GM18870 (cell line): Measurements from ENCODE around the gene TMEM167B.

Experiments used
- ATAC-seq: cut with Tn5 transposase; IDR thresholded peaks from one replicate; pipeline ENCODE4 v1.9.1; 2021; ENCODE audit warnings: moderate library complexity; ENCODE audit not compliant: unreplicated experiment

The TMEM167B gene

DNA sequence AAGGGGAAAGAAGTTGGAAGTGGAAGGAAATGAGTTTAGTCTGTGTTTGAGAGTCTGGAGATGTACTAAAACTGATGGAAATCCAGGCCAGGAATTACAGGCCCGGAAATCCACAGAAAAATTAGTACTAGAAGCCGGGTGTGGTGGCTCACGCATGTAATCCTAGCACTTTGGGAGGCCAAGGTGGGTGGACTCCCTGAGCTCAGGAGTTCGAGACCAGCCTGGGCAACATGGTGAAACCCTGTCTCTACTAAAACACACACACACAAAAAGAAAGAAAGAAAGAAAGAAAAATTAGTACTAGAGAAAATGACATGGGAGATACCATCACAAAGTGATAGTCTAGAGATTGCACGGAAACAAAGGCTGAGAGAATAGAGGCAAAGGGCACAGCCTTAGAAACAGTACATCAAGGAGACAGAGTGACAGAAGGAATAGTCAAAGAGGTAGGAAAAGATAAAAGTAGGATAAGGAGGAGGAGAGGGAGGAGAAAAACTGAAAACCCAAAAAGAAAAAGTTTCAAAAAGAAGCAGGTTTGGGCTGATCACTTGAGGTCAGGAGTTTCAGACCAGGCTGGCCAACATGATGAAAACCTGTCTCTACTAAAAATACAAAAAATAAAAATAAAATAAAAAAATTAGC, 10.0 kb upstream of the TMEM167B start:
- no peak for ATAC-seq

DNA sequence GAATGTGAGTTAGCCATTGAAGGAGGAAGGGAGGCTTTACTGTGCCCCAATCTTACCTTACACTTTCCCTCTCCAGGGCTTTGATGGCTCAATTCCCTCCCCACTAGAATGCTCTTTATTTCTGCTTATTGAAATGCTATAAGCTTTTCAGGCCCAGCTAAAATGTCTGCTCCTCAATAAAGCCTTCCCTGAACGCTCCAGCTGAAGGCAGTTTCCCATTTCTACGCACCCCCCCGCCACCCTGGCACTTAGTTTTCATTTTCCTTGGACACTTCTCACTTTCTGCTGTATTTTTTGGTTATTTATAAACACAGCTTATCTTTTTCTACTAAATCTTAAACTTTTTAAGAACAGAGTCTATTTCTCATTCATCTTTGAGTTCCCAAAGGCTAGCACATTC, 7.1 kb upstream of the TMEM167B start:
- ATAC-seq = no peak

DNA sequence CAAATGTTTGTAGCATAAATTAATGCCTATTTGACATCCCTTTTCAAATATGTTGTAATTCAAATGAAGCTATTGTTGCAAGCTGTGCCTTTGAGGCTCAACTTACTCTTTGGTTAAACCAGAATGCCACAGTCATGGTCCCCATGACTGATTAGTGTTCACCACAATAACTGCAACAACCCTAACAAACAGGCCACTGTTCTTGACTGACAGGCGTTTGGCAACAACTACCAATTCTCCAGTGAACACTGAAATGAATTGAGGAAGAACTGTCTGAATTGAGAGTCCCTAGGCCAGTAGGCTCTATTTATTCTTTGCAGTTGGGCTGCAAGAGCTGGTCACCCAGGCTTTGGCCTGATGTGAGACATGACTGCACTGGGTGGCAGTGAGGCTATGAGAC, 6.6 kb upstream of the TMEM167B start:
- no peak for ATAC-seq

DNA sequence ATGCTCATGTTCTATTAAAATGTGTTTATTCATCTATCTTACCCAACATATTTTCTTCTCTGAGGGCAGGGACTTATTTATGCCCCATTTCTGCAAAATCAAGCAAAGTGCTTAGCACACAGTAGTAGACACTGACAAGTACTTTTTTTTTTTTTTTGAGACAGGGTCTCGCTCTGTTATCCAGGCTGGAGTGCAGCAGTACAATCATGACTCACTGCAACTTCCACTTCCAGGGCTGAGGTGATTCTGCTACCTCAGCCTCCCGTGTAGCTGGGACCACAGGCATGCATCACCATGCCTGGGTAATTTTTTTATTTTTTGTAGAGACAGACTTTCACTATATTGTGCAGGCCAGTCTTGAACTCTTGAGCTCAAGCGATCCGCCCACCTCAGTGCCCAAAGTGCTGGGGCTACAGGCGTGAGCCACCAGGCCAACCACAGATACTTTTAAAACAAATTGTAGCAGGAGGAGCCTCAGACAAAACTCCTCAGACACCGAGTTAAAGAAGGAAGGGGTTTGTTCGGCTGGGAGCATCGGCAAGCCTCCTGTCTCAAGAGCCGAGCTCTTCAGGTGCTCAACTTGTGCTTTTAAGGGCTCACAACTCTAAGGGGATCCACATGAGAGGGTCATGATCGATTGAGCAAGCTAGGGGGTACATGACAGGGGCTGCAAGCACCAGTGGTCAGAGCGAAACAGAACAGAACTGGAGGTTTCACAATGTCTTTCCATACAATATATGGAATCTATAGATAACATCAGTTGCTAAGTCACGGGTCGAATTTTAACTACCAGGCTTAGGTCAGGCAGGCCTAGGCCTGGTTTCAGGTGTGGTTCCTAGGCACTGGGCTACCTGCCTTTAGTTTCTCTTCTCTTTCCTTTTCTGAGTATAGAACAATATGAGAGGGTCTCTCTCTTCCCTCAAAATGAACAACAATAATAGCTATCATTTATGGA, 5.7 kb upstream of the TMEM167B start:
- no peak for ATAC-seq

DNA sequence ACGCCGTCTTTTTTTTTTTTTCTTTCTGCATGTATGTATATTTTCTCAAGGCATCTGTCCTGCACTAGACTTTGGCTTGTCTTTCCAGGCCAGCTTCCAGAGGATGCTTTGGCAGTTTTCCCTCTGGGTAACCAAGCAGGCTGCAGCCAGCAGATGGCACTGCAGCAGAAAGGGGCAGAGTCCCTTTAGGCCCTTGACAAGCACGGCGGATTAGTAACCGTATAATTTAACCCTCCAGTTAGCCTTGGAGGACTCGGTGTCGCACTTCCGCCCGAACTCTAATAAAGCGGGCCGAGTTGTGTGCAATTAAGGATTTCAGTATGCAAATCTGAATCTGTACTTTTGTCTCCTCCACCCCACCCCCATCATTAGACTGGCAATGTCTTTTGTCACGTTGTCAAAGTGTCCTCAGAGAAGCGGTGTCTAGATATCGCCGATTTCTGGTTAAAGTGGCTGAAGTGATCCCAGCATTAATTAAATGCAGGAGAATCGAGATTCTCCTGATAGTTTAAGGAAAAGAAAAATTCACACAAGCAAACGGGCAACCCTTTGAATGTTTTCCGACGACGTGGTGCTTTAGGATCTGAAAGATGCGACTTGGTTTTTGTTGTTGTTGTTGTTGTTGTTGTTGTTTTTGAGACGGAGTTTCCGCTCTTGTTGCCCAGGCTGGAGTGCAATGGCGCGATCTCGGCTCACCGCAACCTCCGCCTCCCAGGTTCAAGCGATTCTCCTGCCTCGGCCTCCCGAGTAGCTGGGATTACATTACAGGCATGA, 1.1 kb upstream of the TMEM167B start:
- ATAC-seq = no peak

DNA sequence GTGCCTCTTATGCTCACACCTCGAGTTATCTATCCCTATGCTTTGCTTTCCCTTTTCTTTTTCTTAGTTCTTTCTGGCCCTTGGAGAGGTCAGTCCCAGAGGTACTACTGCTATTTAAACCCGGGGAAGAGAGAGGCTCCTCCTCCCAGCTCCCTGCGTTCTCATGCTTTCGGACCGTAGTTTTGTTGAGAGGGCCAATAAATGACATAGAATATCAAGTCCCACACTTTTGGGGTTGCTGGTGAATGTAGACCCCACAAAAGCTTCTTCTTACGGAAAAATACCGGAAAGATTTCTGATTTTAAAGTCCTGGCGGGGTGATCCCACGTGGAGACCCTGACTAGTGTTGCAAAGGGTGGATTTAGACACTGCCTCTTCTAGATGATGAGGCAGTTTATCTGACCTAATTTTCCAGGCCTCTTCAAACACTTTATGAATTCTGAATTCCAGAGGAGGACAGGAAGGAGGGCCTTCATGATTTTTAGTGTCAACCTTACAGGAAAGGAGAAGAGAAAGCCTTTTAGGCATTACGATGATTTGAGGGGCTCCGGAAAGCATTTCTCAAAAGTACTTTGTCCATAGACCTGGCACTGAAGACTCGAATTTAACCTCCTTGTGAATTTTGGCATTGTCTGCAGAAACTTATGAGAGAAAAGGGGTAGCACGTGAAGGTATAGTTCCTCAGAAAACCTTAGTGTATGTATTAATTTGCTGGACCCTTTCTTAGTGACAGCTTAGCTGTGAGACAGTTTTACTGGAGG, 694 bp downstream of the TMEM167B start:
- ATAC-seq = peak; percentile 36

DNA sequence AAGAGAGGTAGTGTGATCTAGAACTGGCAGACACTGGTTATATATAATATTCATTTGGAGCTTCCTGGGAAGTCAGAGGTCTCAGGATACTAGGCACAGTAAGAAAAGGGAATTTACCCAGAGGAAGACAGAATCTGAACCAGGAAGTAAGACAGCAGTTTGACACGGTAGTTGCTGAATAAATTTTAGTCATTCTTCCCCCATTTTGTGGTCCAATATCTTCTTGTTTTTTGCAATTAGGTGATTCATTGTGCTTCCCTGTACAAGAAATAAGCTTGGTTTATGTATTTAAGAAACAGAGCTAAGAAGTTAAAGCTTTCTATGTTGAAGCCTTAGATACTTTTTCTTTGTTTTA, 1.3 kb downstream of the TMEM167B start:
- no peak for ATAC-seq

DNA sequence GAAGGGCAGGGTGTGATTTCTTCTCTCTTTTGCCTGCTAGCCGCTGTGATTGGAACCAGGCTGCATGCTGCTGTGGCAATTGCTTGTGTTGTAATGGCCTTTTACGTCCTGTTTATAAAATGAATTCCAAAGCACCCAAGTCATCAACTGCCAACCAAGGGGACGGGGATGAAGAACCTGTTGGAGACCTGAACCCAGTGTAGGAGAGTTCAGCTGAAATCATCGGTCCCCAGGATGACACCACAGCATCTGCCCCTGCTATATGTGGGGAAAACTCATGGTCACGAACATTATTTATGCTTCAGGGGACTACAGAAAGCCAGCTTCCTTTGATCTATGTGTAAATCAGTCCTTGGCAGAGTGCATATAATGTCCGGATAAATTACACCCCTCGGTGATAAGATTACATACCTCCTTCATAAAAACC, 3.8 kb downstream of the TMEM167B start:
- no peak for ATAC-seq

DNA sequence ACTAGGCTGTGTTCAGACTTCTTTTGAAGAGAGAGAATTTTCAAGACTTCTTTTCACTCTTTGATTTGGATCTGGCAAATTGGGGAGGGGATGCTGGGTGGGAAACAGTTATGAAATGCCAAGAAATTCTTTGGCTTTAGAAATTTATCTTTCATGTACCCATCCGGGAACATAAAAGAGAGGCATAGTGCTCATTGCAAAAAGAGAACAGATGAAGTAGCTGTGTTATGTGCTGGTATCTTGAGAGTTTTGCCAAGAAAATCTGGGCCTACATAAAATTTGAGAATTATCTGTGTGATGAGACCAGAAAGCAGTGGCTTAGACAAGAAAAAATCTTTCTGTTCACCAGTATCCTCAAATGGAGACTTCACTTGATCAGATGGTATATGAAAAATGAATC, 4.3 kb downstream of the TMEM167B start:
- no peak for ATAC-seq

DNA sequence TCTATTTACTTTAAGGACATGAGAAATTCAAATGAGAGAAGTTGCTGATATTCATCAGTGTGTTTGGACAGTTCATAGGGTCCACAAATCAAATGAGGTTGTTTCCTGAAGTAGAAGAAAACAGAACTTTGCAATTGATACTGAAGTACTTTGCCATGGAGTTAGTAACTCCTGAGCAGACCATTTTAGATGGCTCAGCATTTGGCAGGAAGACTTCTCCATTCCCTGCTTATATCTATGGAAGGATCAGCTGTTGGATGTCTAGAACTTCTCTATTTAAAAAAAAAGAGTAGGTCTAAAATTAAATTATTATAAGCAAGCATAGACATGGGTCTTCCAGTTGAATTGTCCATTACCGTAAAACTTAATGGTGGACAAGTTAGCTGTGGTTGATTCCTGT, 5.1 kb downstream of the TMEM167B start:
- ATAC-seq = no peak

DNA sequence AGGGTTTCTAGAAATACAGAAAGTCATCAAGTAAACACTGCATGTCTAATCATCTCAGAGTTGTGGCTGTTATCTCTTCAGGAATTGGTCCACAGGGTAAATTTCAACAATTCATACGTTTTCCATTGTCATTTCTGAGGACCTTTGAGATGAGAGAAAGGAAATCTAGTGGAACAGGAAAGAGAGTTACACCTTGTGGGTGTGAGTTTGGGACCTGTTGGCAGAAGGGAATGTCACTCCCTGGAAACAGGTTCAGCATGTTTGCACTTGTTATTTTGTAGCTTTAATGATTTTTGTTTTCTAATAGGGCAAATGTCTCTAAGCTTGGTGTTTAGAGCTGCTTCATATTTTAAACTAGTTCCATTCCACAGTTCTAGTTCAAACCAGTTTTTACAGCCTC, 5.6 kb downstream of the TMEM167B start:
- no peak for ATAC-seq

DNA sequence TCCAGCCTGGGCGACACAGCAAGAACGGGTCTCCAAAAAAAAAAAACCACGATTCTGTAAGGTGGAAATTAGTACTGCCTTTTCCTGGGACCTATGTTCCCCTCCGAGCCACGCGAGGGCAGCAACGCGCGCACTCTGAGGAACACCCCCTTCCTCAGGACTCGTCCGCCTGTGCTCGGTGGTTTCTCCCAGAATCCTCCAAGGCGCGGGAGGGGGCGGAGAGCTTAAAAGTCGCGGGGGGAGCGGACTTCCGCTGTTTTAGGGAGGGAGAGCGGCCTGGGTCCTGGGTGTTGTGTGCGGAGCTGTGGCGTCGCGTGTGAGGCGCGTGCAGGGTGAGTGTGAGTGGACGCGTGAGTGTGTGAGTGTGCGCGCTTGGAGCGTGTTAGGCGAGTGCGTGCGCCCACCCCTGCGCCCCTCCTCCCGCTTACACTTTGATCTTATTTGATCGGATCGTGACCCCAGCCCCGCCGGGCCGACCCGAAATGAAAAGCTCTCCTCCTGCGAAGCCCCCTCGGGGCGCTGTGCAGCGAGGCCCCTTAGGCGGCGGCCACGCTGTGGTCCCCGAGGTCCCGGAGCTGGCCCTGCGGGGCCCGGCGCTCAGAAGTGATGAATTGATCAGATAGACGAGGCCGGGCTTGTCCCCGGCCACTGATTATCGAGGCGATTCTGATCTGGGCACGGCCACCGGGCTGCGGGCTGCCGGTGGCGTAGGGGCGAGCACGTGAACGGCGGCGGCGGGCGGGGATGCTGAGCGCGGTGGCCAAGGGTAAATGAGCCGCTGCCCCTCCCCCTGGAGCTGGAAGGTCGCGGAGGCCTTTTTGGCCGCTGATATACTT, 9.6 kb downstream of the TMEM167B start:
- peak; percentile 68 for ATAC-seq

DNA sequence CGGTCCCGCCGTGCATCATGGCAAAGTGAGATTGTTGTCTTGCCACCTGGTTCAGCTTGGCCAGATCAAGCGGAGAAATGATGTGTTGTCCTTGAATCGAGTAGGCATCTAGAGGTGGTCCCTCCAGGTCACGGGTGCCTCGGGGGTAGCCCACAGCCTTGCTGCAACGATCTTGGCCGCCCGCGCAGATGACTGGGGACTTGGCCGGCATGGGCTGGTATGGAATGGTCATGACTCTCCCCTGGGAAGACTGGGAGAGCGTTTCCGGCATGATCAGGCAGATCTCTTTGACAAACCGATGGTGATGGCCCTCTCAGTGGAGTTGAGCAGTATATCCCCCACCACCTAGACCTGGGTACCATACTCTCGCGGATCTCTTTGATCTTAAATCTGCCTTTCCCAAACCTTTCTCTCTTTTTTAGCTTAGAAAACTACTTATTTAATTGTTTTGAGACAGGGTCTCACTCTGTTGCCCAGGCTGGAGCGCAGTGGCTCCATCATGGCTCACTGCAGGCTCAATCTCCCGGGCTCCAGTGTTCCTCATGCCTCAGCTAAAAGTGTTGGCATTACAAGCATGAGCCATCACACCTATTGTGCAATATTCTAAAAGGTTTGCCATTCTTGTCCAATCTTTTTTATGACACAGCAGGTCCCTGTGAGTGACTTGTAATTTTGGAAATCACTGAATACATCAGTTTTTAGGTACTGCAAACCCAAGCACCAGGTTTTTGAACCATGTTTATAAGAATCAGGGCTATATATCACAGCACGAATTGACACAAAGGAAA, 14.0 kb downstream of the TMEM167B start:
- no peak for ATAC-seq

DNA sequence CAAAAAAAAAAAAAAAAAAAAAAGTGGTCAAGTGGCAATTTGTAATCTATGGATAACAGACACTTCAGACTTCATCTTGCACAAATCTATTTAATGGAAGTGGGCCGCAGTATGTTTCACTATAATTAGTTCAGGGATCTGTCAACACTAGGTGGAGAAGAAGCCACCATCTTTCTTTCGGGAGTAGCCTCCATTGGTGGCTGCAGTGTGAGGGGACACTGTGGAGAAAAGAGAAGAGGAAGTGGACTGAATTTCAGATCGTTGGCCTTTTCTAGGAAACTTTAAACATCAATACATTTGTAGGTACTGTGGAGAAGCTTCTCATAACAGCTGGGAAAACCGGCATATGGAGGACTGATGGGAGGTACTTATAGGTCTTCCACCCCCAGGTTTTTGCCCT, 15.3 kb downstream of the TMEM167B start:
- no peak for ATAC-seq

DNA sequence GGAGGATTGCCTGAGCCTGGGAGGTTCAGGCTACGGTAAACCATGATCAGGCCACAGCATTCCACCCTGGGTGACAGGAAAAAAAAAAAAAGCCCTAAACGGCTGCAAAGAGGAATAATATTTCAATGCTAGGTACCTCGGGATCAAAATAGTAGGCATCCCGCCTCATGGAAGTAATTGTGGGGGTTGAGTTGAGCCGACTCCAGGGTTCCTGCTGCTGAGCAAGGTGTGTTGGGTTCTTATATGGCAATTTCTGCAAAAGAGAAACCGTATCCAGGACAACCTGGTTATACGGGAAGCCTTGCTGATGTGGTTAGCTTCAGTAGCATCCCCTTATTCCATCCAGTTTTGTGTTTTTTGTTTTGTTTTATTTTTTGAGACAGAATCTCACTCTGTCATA, 17.2 kb downstream of the TMEM167B start:
- no peak for ATAC-seq

DNA sequence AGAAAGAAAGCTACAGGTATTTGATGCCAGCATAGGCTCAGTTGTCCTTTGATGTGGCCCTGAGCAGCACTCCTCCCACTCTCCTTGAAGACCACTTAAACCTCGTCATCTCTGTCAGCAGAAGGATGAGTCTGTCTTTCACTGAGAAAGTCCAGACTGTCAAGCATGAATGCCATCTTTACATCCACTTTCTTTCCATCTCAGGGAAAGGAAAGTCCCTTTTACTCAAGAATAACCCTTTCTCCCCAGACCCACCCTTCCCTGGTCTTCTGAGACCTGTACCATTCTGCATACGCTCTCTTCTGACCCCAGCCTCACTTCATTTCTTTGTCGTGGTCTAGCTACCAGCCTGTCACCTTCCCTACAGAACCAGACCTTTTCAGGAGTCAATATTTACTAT, 19.3 kb downstream of the TMEM167B start:
- ATAC-seq = no peak

DNA sequence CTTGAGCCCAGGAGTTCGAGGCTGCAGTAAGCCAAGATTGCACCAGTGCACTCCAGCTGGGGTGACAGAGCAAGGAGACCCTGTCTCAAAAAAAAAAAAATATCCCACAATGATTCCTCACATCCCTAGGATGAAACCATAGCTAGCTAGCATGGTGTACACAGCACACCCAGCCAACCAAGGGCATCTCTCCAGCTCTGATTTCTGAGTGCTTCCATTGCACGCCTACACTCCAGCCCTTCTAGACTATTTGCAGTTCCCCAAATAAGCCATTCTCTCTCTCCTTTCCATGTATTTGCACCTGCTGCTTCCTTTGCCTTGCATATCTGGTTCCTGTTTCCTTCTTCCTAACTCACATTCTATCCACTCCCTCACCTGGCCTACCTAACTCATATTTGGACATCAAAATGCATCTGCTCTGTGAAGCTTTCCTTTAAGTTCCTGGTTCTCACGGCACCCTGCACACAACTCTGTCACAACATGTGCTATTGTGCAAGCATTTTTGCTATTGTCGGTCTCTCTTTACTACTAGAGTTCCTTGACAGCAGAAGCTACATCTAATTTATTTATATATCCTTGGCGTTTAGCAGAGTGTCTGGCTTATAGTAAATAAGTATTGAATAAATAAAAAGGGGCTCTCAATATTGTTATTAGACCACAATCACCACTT, 21.0 kb downstream of the TMEM167B start:
- ATAC-seq = no peak

DNA sequence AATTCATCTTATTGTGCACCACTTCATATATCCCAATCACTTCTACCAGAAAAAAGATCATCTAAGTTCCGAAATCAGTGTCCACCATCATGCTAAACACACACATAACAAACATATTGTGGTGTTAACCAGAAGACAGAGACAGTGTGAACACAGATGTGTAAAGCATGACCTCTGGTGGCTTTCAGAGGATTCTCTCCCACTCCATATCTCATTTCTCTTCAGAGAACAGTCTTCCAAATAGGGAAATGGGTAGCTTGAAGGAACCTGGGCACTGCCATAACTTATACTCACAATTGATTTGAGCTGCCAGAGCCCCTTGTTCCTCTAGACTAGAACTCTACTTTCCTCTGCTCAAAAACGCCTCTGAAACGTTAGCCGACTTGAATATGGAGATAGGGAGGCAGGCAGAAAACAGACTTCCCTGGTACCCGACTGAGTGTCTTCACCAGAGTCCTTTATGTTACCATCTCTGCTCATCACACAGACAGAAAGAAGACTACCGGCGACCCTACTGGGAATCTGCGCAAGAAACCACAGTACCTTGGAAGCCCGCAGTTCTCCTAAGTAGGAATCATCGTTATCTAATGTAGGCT, 21.6 kb downstream of the TMEM167B start:
- peak; percentile 39 for ATAC-seq
